NCI-H446 (cell line): ENCODE results near the gene PHF1.
A peak's percentile ranks its signal among the peaks of the same experiment; 100 is the strongest.

Source experiments
- DNase-seq, 2 experiments: peaks; one replicate each; lab custom pipeline; 2025; lab: John Stamatoyannopoulos, UW

PHF1 gene

DNA sequence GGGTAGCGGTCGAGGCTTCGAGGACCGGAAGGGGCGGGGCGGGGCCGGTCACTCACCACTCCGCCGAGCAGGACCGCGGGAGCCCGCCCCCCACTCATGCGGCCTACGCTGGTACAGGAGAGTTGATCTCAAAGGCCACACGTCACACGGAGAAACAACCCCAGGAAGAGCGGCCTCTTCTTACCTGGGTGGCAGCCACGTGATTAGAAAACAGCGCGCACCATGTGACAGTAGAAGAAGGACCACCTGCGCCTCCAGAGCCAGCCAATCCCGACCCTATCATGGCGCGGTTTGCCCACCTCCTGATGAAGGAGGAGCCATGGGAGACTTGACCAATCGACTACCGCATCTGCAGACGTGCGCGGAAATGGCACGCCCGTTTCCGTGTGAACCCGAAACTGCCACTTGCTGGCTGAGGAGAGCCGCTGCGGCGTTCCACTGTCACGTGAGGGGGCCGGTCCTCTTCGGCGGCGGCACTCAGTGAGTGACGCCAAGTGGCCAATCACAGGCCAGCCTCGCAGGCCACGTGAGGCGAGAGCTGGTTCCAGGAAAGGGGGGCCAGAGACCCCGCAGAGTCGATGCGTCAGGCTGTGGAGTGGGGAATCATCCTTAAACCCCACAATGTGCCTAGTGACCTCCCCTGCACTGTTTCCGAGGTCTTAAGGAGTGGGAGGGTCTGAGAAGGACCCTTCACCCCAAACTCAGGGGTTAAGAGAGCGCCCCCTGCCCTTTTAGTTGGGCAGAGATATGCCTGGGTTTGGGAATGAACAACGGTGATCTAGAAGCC is 7.3 kb downstream of the PHF1 start, which contains the start of gene CUTA:
CUTA (minus strand) TSS at position 205 of the 787 bp plus-strand sequence; CDS start at position 98, 107 bp downstream.
- peak; percentile 97 to 99 for DNase-seq

DNA sequence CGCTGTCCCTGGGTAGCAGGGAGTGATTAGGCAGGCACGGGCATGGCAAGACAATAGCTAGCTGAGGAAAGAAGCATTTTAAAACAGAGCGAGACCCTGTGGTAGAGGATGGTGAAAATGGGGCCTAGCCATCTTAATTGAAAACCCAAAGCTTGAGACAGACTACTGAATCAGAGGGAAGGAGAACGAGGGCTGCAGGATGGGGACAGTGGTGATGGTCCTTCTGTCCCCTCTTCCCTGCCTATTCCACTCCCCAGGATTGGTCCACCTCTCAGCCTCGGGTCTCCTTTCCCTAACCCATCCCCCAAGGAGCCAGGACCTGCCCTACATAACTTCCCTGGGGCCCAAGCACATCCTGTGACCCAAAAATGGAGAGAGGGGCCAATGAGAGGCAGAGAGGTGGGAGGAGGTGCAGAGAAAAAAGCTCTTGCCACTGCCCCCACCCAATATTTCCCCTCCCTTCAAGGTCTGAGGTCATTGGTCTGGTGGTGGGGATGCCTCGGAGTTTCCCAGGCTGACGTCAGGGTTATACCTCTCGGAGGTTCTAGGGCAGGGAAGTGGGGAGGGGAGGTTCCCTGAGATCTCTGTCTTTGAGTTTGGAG is 8.0 kb downstream of the PHF1 start:
- DNase-seq, result no peak

DNA sequence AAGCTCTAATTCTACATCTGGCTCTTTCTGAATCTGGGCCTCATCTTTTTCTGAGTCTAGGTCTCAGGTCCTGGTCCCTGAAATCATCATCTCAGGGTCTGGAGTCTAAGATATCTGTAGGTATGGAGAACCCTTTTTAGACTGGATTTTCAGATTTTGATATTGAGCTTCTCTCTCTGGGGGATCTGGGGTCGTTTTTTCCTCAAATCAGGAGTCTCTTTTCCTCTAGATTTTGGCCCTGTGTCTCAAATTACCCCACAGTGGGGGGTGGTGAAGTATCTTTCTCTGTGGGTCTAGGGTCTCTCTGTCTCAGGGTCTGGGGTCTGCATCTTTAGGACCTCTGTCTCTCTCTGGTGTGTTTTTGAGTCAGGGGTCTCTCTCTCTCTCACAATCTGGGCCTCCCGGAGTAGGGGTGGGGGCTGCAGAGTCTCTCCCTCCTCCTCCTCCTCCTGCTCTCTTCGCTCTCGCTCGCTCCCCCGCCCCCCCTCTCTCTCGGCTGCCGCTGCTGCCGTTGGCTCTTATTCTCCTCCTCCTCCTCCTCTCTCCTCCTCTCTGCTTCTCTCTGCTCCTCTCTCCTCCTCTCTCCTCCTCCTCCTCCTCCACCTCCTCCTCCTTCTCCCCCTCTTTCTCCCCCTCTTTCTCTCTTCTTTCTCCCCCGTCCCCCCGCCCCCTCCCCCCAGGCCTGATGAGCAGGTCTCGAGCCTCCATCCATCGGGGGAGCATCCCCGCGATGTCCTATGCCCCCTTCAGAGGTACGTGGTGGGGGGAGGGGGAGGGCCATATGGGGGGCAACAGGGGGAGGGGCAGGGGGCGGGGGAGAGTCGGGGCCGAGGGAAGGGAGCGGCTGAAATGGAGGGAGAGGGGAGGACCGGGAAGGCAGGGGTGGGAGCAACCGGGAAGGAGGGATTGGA is 9.0 kb downstream of the PHF1 start, which contains the start of gene SYNGAP1:
SYNGAP1 (plus strand) TSS at position 486 of the 911 bp plus-strand sequence; CDS start at position 686, 200 bp downstream.
- DNase-seq, result no peak

DNA sequence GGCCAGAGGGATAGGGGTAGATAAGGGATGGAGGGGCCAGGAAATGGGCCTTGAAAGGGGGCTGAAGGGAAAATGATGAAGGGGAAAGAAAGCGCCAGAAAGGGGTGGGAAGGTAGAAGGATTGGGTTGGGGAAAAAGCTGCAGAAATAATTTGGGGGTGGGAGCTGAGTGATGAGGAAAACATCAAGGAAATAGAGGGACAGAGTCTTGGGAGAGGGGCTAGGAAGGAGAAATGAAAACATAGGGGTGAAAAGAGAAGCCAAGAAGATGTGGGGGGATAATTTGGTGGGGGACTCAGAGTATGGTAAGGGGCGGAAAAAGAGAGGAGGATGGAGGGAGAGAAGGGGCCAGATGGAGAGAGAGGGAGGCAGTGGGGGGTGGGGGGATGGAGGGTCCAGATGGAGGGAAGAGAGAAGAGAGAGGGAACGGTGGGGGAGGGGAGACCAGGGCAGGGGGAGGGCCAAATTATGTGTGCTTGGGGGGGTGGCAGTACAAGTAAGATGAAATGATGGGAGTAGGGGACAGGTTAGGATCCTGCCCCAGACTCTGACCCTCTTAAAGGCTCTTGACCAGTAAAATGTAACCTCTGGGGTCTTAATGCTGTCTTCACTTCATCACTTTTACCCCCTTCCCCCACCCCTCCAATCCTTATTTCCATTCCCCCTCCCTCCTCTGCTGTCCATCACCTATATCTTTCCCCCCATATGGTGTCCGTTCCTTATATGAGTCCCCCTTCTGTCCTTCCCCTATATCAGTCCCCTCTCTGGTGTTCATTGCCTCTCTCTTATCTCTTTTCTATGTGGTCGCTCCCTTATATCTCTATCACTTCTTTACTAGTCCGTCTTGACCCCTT is 9.9 kb downstream of the PHF1 start:
- DNase-seq, result peak in 1 of 2 experiments; percentile 40

DNA sequence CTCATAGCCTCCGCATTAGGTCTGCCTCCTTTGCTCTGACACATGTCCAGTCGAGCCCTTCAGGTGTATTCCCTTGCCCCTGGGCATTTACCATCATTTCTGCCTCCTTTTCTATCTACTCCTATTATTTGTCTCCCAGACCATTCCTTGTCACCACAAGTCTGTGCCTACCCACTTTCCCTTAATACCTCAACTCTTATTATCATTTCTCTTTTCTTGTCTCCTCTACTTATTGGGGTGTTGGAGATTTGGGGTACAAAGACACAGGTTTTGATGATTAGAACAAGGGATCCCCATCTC is 10.5 kb downstream of the PHF1 start:
- DNase-seq, result no peak

DNA sequence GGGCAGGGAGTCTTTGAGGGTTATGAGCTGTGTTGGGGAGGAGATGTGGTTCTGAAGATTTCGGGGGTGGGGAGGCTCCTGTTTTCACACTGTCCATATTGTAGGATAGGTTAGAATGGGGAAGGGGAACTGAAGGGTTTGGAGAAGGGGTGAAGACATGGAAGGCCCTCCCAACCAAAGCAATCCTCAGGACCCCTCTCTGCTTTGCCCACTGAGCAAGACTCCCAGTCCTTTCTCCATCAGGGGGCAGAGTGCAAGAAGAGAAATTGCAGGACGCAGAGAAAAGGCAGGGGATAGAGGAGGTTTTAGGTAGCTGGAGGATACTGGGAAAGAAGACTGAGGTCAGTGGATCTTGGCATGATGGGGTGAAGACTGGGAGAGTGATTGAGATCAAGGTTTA is 13.0 kb downstream of the PHF1 start:
- DNase-seq, result no peak

DNA sequence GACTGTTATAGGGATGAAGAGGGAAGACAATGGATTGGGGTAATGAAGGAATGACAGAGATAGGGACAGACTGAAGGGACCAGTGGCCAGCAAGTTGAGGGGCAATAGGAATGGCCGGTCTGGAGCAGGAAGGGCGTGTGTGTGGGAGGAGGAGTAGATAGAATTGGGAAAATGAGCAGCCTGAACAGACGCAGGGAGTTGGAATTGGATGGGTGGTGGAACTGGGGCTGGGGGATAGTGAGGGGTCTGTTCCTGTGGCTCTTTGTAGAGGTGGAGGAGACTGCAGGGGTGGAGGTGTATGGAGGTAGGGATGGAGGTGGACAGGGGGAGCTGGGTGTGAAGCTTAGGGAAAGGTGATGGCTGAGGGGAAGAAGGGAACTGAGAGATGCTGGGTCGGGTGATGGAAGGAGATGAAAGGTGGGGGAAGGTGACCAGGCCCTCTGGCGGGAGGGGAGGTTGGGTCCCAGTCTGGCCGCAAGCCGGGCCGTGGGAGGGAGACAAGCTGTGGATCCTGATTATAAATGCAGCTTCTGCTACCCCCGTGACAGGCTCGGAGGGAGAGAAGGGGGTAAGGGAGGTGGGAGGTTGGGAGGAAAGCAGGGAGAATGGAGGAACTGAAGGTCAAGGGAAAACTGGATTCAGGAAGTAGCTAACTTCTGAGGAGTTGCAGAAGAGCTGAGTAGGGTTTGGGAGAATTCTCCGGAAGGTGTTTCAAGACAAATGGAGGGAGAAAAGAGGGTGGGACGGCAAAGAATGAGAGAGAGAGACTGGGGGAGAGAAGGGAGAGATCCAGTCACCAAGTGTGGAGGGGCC is 14.2 kb downstream of the PHF1 start:
- no peak for DNase-seq

DNA sequence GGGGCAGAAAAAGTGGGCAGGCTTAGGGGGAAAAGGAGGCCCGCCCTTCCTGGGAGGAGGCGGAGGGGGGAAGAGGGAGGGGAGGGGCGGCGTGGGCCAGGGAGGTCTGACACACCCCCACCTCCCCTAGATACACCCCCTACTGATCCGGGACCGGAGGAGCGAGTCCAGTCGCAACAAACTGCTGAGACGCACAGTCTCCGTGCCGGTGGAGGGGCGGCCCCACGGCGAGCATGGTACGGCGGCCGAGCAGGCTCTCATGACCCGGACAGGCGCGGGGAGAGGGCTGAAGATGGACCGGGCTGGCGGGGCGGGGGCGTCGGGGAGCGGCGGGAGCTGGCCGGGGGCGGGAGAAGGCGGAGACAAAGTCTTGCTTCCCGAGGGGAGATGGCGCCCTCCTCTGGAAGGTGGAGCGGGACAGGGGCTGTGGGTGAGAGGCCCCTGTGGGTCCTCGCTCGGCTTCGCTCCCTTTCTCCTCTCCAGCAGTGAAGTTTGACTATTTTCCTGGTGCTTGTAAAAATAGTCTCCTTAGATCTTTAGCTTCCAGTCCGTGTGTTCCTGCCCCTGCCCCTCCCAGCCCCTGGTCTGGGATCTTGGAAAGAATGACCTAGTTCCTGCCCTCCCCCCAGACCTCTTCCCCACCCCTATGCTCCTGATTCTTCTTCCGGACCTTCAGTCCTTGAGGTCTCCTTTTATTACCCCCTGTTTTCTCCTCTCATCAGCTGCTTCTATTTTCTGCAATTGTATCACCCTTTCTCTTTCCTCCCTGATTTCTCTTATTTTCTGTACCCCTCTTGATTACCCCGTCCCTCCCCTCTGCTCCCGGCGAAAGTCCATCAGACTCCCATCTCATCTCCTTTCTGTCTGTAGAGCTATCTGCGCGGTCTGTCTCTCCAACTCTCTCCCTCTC is 15.1 kb downstream of the PHF1 start:
- peak; percentile 50 to 64 for DNase-seq

DNA sequence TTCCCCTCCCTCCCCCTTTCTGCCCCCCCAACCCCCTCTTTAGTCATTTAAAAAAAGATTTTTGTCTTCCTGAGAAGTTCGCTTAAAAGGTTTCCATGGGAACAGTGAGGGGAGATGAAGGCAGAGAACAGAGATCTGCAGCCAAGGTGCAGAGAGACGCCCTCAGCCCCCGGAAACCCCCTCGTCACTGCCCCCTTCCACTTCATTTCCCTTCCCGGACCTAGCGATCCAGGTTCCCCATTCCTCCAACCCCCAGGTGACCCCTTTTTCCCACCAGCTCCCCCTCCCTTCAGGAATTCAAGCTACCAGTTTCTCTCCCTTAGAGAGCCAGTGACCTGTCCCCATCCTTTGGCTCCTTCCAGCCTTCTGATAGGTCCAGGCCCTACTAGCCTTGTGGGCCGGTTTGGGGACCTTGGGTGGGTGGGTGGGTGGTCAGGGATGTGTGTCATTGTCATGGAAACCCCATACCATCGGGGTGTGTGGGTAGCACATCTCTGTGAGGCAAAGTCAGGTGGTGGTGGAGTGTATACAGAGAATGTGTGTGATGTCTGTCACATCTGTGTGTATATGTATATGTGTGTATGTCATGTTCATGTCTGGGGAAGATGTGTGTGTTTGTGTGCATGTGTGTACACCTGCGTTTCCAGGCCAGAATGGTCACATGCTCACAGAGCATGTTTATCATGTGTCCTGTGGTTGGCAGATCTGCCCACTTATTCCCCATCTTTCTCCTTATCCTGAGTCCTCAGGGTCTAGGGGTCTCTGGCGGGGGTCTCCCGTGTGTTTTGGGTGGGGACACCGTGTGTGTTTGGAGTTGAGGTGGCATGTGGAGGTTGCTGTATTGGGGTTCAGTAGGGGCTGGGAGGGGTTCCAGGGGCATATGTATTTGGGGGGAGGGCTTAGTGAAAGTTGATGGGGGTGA is 16.0 kb downstream of the PHF1 start:
- DNase-seq, result no peak

DNA sequence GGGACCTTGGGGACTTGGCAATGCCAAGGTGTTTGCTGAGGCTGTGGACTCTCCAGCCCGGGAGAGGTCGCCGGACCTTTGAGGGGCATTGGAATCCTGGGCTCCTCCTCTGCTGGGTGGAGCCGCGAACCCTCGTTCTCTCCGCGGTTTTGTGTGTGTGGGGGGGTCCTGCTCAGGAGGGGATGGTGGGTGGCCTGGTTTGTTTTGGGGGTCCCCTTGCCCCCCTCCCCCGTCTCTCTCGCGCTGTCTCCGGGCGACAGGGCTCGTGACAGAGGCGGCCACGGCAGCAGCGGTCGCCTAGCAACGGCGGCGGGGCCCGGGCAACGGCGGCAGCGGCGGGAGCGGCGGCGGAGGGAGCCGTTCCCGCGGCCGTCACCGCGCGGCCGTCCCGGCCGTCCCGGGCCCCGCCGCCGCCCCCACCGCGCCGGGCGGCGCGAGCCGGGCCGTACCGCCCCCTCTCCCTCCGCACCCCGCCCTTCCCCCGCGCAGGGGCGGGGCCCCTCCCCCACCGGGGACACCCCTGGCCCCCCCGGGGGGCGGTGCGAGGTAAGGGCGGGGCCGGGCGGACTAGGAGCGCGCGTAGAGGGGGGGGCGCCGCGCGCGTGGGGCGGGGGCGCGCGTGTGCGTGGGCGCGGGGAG is 16.9 kb downstream of the PHF1 start:
- peak in 1 of 2 experiments; percentile 16 for DNase-seq

DNA sequence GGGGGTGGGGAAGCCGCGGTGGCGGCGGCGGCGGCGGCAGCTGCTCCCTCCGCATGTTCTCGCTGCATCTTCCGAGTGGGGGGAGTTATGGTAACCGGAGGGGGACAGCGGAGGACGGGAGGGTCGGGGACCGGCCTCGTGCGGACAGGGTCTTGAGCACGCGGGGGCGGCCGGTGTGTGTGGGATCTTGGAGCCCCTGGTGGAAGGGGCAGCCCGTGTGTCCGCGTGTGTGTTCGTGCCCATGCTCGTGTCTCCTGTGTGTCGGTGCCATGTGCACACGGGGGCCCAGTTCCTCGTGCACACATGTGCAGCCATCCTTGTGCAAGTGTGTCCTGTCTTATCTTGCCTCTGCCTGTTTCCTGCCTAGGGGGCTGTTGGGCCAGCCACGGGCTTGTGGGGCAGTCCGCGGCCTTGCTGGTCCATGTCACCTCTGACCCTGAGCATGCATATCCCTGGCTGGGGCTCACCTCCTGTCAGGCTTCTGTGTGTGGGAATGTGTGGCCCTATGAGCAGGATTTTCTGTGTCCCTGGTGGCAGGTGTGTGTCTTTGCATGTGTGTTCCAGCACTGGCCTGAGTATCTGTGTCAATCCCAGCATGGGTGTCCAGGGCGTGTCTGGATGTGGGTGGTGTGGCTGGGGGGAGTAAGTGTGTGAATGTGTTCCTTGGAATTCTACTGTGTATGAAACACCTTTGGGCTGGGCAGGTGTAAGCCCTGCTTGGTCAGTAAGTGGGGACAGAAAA is 17.6 kb downstream of the PHF1 start:
- no peak for DNase-seq

DNA sequence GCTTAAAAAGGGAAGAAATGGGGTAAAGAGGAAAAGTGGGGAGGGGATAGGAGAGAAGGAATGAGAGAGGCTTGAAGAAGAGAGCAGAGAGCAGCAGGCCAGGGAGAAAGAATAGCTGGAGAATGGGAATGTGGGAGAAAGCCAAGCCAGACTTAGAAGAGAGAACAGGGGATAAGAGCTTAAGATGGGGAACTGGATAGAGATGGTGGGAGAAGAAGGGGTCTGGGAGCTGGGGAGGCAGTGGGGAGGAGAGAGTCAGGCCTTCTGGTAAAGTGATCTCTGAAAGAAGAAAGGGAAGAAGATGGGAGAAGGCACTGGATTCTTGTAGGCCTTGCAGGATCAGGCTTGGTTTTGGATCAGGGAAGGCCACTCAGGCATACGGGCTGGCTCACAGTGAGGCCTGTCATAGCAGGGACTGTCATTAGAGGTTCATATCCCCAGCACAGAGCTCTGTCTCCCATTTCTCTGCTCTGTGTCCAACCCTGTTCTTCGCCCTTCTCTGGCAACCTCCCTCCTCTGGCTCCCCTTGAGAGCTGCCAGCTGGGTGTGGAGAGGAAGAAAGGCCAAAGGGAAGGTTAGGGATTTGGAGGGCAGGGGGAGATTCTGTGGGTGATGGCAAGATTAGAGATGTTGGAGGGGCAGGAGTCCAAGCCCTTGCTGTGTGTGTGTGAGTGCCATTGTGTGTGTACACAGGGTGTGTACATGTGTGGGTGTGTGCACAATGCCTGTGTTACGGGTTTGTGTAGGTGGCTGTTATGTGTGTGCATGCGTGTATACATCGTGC is 18.3 kb downstream of the PHF1 start:
- DNase-seq, result no peak

DNA sequence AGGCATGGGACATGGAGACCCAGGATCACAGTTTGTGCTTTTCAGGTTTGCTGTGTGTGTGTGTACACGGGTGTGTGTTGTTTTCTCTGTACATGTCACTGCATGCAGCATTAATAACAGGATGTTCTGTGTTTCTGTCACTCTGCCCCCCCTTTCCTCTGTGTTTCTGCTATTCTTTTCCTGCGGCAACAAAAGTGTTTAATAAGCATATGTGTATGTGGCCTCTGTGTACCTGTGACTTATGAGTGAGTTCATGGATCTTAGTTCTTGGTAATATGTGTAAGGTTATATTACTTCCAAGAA is 18.9 kb downstream of the PHF1 start:
- DNase-seq, result no peak

DNA sequence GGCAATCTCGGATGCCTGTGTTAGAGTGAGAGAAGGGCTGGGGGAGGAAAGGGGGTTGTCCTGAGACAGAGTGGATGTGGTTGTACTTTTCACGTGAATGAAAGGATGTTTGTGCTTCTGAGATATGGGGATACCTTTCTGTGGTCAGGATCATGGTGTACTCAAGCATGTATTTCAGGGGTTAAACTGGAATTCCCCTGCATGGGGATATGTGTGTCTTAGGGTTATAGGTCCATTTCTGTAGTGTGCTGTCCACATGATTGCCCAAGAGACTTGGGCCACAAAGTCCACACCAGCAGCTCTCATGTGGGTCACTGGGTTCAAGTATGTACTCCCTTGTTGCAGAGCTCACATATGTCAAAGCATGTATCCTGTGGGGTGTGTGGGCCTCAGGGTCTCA is 19.5 kb downstream of the PHF1 start:
- DNase-seq, result no peak

DNA sequence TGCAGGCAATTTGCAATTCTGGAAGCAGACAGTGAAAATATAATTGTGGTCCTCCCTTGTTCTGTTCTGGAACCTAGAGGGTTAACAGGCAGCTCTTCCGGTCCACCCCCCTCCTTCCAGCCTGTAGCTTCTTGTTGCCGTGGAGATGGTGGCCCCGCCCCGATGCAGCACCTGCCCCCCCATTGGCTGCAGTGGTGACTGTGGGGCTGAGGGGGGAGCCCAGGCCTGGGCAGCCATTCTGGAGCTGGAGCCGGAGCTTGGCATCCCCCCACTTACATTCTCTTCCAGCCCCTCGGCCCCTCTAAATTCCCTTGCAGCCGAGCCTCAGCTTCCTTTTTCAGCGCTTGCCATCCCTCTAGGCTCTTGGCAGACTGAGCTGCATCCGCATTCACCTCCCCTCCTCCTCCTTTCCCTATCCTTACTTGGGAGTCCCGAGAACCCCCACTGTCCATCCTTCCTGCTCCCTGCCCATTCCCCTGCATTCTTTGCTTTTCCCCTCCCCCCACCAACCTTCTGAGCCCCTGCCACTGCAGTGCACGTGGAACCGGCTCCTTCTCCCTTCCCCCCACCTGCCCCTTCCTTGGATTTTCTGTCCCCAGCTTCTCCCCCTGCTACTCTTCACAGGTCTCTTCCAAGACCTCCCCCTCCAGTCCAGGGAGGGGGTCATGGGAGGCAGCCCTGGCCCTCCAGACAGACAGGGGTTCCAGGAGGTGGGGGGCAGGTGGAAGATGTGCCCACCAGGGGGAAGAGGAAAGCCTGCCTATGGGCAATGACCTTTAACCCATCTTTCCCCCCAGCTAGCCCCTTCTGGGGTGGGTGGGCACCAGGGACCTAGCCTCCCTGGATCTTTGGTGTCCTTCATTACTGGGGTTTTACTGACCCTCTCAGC is 20.4 kb downstream of the PHF1 start:
- peak; percentile 40 to 56 for DNase-seq
